Neuronal stem cell (in vitro differentiated cells): Measurements from ENCODE around the gene UGT1A9.
"Not testable (repeated sequence)": the region's sequence is repeated elsewhere in the genome, so short reads cannot be mapped to it uniquely, and the experiment has no call there.

Source experiments
- DNase-seq: peaks from one replicate; pipeline ENCODE4 v3.0.0-alpha.2; 2013; ENCODE audit warnings: low spot score
- H2AFZ ChIP-seq: one replicate; pipeline ENCODE4 v1.6.1; 2013; ENCODE audit warnings: mild to moderate bottlenecking, low read length, inconsistent platforms
- H2AK5ac ChIP-seq: 2 replicates; pipeline ENCODE4 v1.6.1; 2013; ENCODE audit warnings: low read depth, mild to moderate bottlenecking, inconsistent platforms, low read length, moderate library complexity, mixed read lengths
- H2BK120ac ChIP-seq: 2 replicates; pipeline ENCODE4 v1.6.1; 2013; ENCODE audit warnings: low read depth, mild to moderate bottlenecking, inconsistent platforms, low read length, moderate library complexity, mixed read lengths
- H2BK12ac ChIP-seq: one replicate; pipeline ENCODE4 v1.6.1; 2013; ENCODE audit warnings: low read length, inconsistent platforms
- H2BK15ac ChIP-seq: 2 replicates; pipeline ENCODE4 v1.6.1; 2013; ENCODE audit warnings: mild to moderate bottlenecking, low read length, inconsistent platforms, mixed read lengths
- H2BK5ac ChIP-seq: one replicate; pipeline ENCODE4 v1.6.1; 2013; ENCODE audit warnings: inconsistent platforms, mild to moderate bottlenecking, low read length, moderate library complexity
- H3K14ac ChIP-seq: one replicate; pipeline ENCODE4 v1.6.1; 2013; ENCODE audit warnings: low read length, inconsistent platforms
- H3K18ac ChIP-seq: 2 replicates; pipeline ENCODE4 v1.6.1; 2013; ENCODE audit warnings: low read length, inconsistent platforms
- H3K23ac ChIP-seq: 2 replicates; pipeline ENCODE4 v1.6.1; 2013; ENCODE audit warnings: low read depth, mild to moderate bottlenecking, mixed read lengths, low read length, inconsistent platforms; ENCODE audit not compliant: poor library complexity
- H3K27ac ChIP-seq: replicated peaks from 3 replicates; pipeline ENCODE4 v1.5.1; 2013; ENCODE audit warnings: low read length, inconsistent platforms
- H3K27me3 ChIP-seq, 3 experiments: 2 replicates each; pipeline ENCODE4 v1.6.1; 2013; ENCODE audit warnings: low read length in 3 of 3, mild to moderate bottlenecking in 2 of 3, inconsistent platforms in 1 of 3, low read depth in 1 of 3, mixed read lengths in 1 of 3, moderate library complexity in 1 of 3; ENCODE audit not compliant: control insufficient read depth in 3 of 3, insufficient read depth in 3 of 3
- H3K36me3 ChIP-seq, 2 donors: replicated peaks in 1 of 2; 2 replicates each; pipeline ENCODE4 v1.6.1; 2013; ENCODE audit warnings: low read length in 2 of 2; ENCODE audit not compliant: control insufficient read depth in 2 of 2, insufficient read depth in 2 of 2
- H3K4ac ChIP-seq: 2 replicates; pipeline ENCODE4 v1.6.1; 2013; ENCODE audit warnings: inconsistent platforms, mild to moderate bottlenecking, low read length, moderate library complexity
- H3K4me1 ChIP-seq, 2 donors: 1 replicate in 1 of 2; 2 replicates in 1 of 2; pipeline ENCODE4 v1.6.1; 2013; ENCODE audit warnings: low read length in 2 of 2, low read depth in 1 of 2; ENCODE audit not compliant: control insufficient read depth in 2 of 2, insufficient read depth in 1 of 2
- H3K4me2 ChIP-seq: one replicate; pipeline ENCODE4 v1.6.1; 2013; ENCODE audit warnings: mild to moderate bottlenecking, low read length, inconsistent platforms; ENCODE audit not compliant: insufficient read depth, poor library complexity, severe bottlenecking
- H3K4me3 ChIP-seq, 2 donors: 2 replicates each; pipeline ENCODE4 v1.5.1; 2013; ENCODE audit warnings: low read length in 2 of 2, mild to moderate bottlenecking in 2 of 2, inconsistent platforms in 1 of 2, moderate library complexity in 1 of 2
- H3K79me1 ChIP-seq: one replicate; pipeline ENCODE4 v1.6.1; 2013; ENCODE audit warnings: low read depth, mild to moderate bottlenecking, inconsistent platforms, low read length, moderate library complexity
- H3K9ac ChIP-seq: one replicate; pipeline ENCODE4 v1.6.1; 2013; ENCODE audit warnings: mild to moderate bottlenecking, low read depth, low read length, inconsistent platforms; ENCODE audit not compliant: poor library complexity
- H3K9me3 ChIP-seq, 2 donors: replicated peaks in 1 of 2; 2 replicates each; pipeline versions ENCODE3 to v1.6.1; 2013; ENCODE audit warnings: low read length in 2 of 2, mild to moderate bottlenecking in 2 of 2, inconsistent platforms in 1 of 2, low read depth in 1 of 2, mixed read lengths in 1 of 2, moderate library complexity in 1 of 2; ENCODE audit not compliant: control insufficient read depth in 2 of 2, insufficient read depth in 1 of 2
- H4K8ac ChIP-seq: one replicate; pipeline ENCODE4 v1.6.1; 2013; ENCODE audit warnings: low read depth, mild to moderate bottlenecking, inconsistent platforms, low read length, moderate library complexity
- H4K91ac ChIP-seq: one replicate; pipeline ENCODE4 v1.6.1; 2013; ENCODE audit warnings: low read length, low read depth, mild to moderate bottlenecking, inconsistent platforms; ENCODE audit not compliant: poor library complexity
- WGBS, 2 donors: extraction: QIAGEN DNeasy Blood & Tissue Kit; methylation state at CpG; one replicate each; pipeline ENCODE4 v1.1.7; 2013; ENCODE audit warnings: missing lambda C conversion rate in 2 of 2, mixed read lengths in 1 of 2; ENCODE audit not compliant: insufficient read length in 2 of 2, insufficient replicate concordance in 1 of 2; ENCODE audit errors: extremely low coverage in 2 of 2; 5-methylcytosine and 5-hydroxymethylcytosine counted together

The UGT1A9 gene

GRCh38 chr2:233736868-233737653 is 65.4 kb downstream of the UGT1A9 start:
- not testable (repeated sequence) for H3K14ac ChIP-seq, H3K4me2 ChIP-seq, H3K18ac ChIP-seq, H3K27ac ChIP-seq, H2BK15ac ChIP-seq, H3K27me3 ChIP-seq, H3K79me1 ChIP-seq, H3K4me1 ChIP-seq, DNase-seq, H3K9me3 ChIP-seq, H3K23ac ChIP-seq, H3K4ac ChIP-seq, H3K9ac ChIP-seq, H4K8ac ChIP-seq, H2BK120ac ChIP-seq, H3K4me3 ChIP-seq, H2AK5ac ChIP-seq, H2BK5ac ChIP-seq, H2BK12ac ChIP-seq, H4K91ac ChIP-seq, H3K36me3 ChIP-seq
- no CpG with 5 or more reads among the region's 14 CpGs for WGBS, 2 donors
- peak overlapping the region; percentile 77 for H2AFZ ChIP-seq

- H2AFZ ChIP-seq, result no peak overlapping the region
- H3K79me1 ChIP-seq, result no peaks in the 10 kb centered on the region
- H4K91ac ChIP-seq, result no peak overlapping the region
- peaks cover 0 to 3% of the 10 kb centered on the region in 2 donors for H3K4me1 ChIP-seq
- H2BK12ac ChIP-seq, result no peak overlapping the region
- H2BK5ac ChIP-seq, result no peak overlapping the region
- H3K4ac ChIP-seq, result no peak overlapping the region
- H2AK5ac ChIP-seq, result no peak overlapping the region
- no peak overlapping the region for H3K9ac ChIP-seq
- H3K36me3 ChIP-seq, result no peaks in the 10 kb centered on the region
- no peak overlapping the region for H3K4me3 ChIP-seq
- no peak for DNase-seq
- no peak overlapping the region for H3K23ac ChIP-seq
- no CpG with 5 or more reads among the region's 2 CpGs for WGBS, 2 donors
- no peak overlapping the region for H3K4me2 ChIP-seq
- H3K27me3 ChIP-seq, result no peaks in the 10 kb centered on the region
- H3K27ac ChIP-seq, result no peak overlapping the region
- H3K14ac ChIP-seq, result no peak overlapping the region
- peaks cover 3 to 9% of the 10 kb centered on the region in 2 donors for H3K9me3 ChIP-seq
- no peak overlapping the region for H3K18ac ChIP-seq
- no peak overlapping the region for H2BK15ac ChIP-seq
- H2BK120ac ChIP-seq, result no peak overlapping the region
- H4K8ac ChIP-seq, result no peak overlapping the region
Measured at GRCh38 chr2:233740870-233741269, 69.2 kb downstream of the UGT1A9 start.

- Histone ChIP-seq H3K27me3 (no peaks in the 10 kb centered on the region), H3K4me1 (no peaks in the 10 kb centered on the region), H3K18ac (peak overlapping the region; percentile 80), H3K14ac (no peak overlapping the region), H3K36me3 (no peaks in the 10 kb centered on the region), H3K4me2 (peak overlapping the region; percentile 15), H2AK5ac (peak overlapping the region; percentile 75), H3K9ac (no peak overlapping the region), H3K9me3 (peaks cover 0 to 3% of the 10 kb centered on the region in 2 donors), H2BK5ac (peak overlapping the region; percentile 36), H2BK15ac (no peak overlapping the region), H3K23ac (peak overlapping the region; percentile 90), H2BK12ac (no peak overlapping the region), H4K8ac (no peak overlapping the region), H2AFZ (no peak overlapping the region), H3K4ac (no peak overlapping the region), H3K27ac (no peak overlapping the region), H4K91ac (no peak overlapping the region), H3K4me3 (peak overlapping the region in 1 of 2 donors; percentile 56), H2BK120ac (peak overlapping the region; percentile 58), H3K79me1 (no peaks in the 10 kb centered on the region)
- no peak for DNase-seq
- no CpG with 5 or more reads among the region's 46 CpGs for WGBS, 2 donors
Measured at GRCh38 chr2:233743464-233744259, 72.0 kb downstream of the UGT1A9 start.

- H2BK120ac ChIP-seq, result no peak overlapping the region
- H3K27ac ChIP-seq, result no peak overlapping the region
- no peaks in the 10 kb centered on the region for H3K36me3 ChIP-seq
Measured at GRCh38 chr2:233745073-233745755, 73.5 kb downstream of the UGT1A9 start.

More at GRCh38 chr2:233745073-233745755, 73.5 kb downstream of the UGT1A9 start:
- no peak overlapping the region for H3K4me3 ChIP-seq
- H2AK5ac ChIP-seq, result no peak overlapping the region
- H4K91ac ChIP-seq, result no peak overlapping the region
- H2BK12ac ChIP-seq, result no peak overlapping the region
- no peak overlapping the region for H3K18ac ChIP-seq
- no peak overlapping the region for H3K4me2 ChIP-seq
- no peak overlapping the region for H3K4ac ChIP-seq
- no peak overlapping the region for H2AFZ ChIP-seq
- DNase-seq, result no peak
- no peak overlapping the region for H2BK15ac ChIP-seq
- H3K27me3 ChIP-seq, result no peaks in the 10 kb centered on the region
- no peak overlapping the region for H3K23ac ChIP-seq
- no peak overlapping the region for H3K14ac ChIP-seq
- no CpG with 5 or more reads among the region's 5 CpGs for WGBS, 2 donors
- H3K79me1 ChIP-seq, result no peaks in the 10 kb centered on the region
- no peak overlapping the region for H2BK5ac ChIP-seq
- H3K4me1 ChIP-seq, result no peaks in the 10 kb centered on the region
- no peak overlapping the region for H4K8ac ChIP-seq
- no peak overlapping the region for H3K9ac ChIP-seq
- peaks cover 0 to 3% of the 10 kb centered on the region in 2 donors for H3K9me3 ChIP-seq
